ENCODE results near the gene USP4.

The USP4 gene

GRCh38 chr3:49311283-49311682 is 28.6 kb downstream of the USP4 start:
- no peak for TF ChIP-seq CTCF (IDR thresholded peaks at IDR 0.05; ENCODE audit: low read length)
- no peak for TF ChIP-seq EZH2 (IDR thresholded peaks at IDR 0.05; ENCODE audit: borderline replicate concordance, low read length)
- H3K27ac ChIP-seq (ENCODE audit: low read depth, low read length, poor library complexity, severe bottlenecking): no peak overlapping the region
- no peaks in the 10 kb centered on the region for H3K4me1 ChIP-seq (ENCODE audit: insufficient read depth, low read length, severe bottlenecking)
- H3K9me2 ChIP-seq (ENCODE audit: low read depth, low read length): no peaks in the 10 kb centered on the region
- no peaks in the 10 kb centered on the region for H3F3A ChIP-seq (ENCODE audit: insufficient read depth, low read length)
- H3K4me2 ChIP-seq (ENCODE audit: low read length): no peak overlapping the region
- H3K36me3 ChIP-seq (ENCODE audit: insufficient read depth, low read length): peaks cover 65% of the 10 kb centered on the region
- H3K9me3 ChIP-seq (ENCODE audit: low read length): no peaks in the 10 kb centered on the region
- no peak overlapping the region for H3K4me3 ChIP-seq (ENCODE audit: low read depth, low read length, poor library complexity, severe bottlenecking)
- no peak overlapping the region for H3K9ac ChIP-seq (ENCODE audit: low read length)
- no peaks in the 10 kb centered on the region for H3K27me3 ChIP-seq (ENCODE audit: insufficient read depth, low read length)
- no peaks in the 10 kb centered on the region for H4K20me1 ChIP-seq (ENCODE audit: insufficient read depth, low read length)
- no peaks in the 10 kb centered on the region for H3K79me2 ChIP-seq (ENCODE audit: insufficient read depth, low read length)
- no peak overlapping the region for H2AFZ ChIP-seq (ENCODE audit: low read length)

GRCh38 chr3:49310677-49311076 is 29.2 kb downstream of the USP4 start:
- H3K27ac ChIP-seq (ENCODE audit: low read depth, low read length, poor library complexity, severe bottlenecking): no peak overlapping the region
- H3K4me3 ChIP-seq (ENCODE audit: low read depth, low read length, poor library complexity, severe bottlenecking): no peak overlapping the region
- H3F3A ChIP-seq (ENCODE audit: insufficient read depth, low read length): no peaks in the 10 kb centered on the region
- H3K9me3 ChIP-seq (ENCODE audit: low read length): no peaks in the 10 kb centered on the region
- no peaks in the 10 kb centered on the region for H3K27me3 ChIP-seq (ENCODE audit: insufficient read depth, low read length)
- H3K9me2 ChIP-seq (ENCODE audit: low read depth, low read length): no peaks in the 10 kb centered on the region
- TF ChIP-seq CTCF (IDR thresholded peaks at IDR 0.05; ENCODE audit: low read length) (no peak), EZH2 (IDR thresholded peaks at IDR 0.05; ENCODE audit: borderline replicate concordance, low read length) (no peak)
- H3K9ac ChIP-seq (ENCODE audit: low read length): no peak overlapping the region
- no peak overlapping the region for H2AFZ ChIP-seq (ENCODE audit: low read length)
- no peak overlapping the region for H3K4me2 ChIP-seq (ENCODE audit: low read length)
- H3K36me3 ChIP-seq (ENCODE audit: insufficient read depth, low read length): peaks cover 68% of the 10 kb centered on the region
- H3K79me2 ChIP-seq (ENCODE audit: insufficient read depth, low read length): no peaks in the 10 kb centered on the region
- no peaks in the 10 kb centered on the region for H4K20me1 ChIP-seq (ENCODE audit: insufficient read depth, low read length)
- no peaks in the 10 kb centered on the region for H3K4me1 ChIP-seq (ENCODE audit: insufficient read depth, low read length, severe bottlenecking)

- no peak overlapping the region for H3K4me2 ChIP-seq (ENCODE audit: low read length)
Observed at GRCh38 chr3:49305608-49306007, 34.2 kb downstream of the USP4 start.

More at GRCh38 chr3:49305608-49306007, 34.2 kb downstream of the USP4 start:
- TF ChIP-seq EZH2 (IDR thresholded peaks at IDR 0.05; ENCODE audit: borderline replicate concordance, low read length) (no peak), CTCF (IDR thresholded peaks at IDR 0.05; ENCODE audit: low read length) (no peak)
- no peak overlapping the region for H3K4me3 ChIP-seq (ENCODE audit: low read depth, low read length, poor library complexity, severe bottlenecking)
- no peaks in the 10 kb centered on the region for H3F3A ChIP-seq (ENCODE audit: insufficient read depth, low read length)
- H3K9ac ChIP-seq (ENCODE audit: low read length): no peak overlapping the region
- no peaks in the 10 kb centered on the region for H3K9me3 ChIP-seq (ENCODE audit: low read length)
- no peaks in the 10 kb centered on the region for H3K79me2 ChIP-seq (ENCODE audit: insufficient read depth, low read length)
- H3K9me2 ChIP-seq (ENCODE audit: low read depth, low read length): no peaks in the 10 kb centered on the region
- H4K20me1 ChIP-seq (ENCODE audit: insufficient read depth, low read length): no peaks in the 10 kb centered on the region
- H3K4me1 ChIP-seq (ENCODE audit: insufficient read depth, low read length, severe bottlenecking): no peaks in the 10 kb centered on the region
- no peaks in the 10 kb centered on the region for H3K27me3 ChIP-seq (ENCODE audit: insufficient read depth, low read length)
- H3K36me3 ChIP-seq (ENCODE audit: insufficient read depth, low read length): peaks cover 82% of the 10 kb centered on the region
- H2AFZ ChIP-seq (ENCODE audit: low read length): no peak overlapping the region
- no peak overlapping the region for H3K27ac ChIP-seq (ENCODE audit: low read depth, low read length, poor library complexity, severe bottlenecking)
